Omental fat pad (tissue), 4 donors: ENCODE results near the gene AADAT. TPM values are rescaled to one million over a fixed set of nuclear protein-coding genes. Genes with fewer than 3 reads are reported as not detected.
"Not testable (repeated sequence)": the region's sequence is repeated elsewhere in the genome, so short reads cannot be mapped to it uniquely, and the experiment has no call there.

Experiments
- ATAC-seq: fragments of 150-250 bp; one replicate; pipeline ENCODE4 v1.9.1; 2016; ENCODE audit warnings: mild to moderate bottlenecking, moderate library complexity; ENCODE audit not compliant: low FRiP score
- DNase-seq: peaks from one replicate; pipeline ENCODE4 v3.0.0-alpha.2; 2019; ENCODE audit warnings: low spot score
- CTCF ChIP-seq, 3 donors: fragments of 450-650 bp; IDR thresholded peaks; one replicate each; pipeline ENCODE4 v1.5.1; 2016 to 2017; ENCODE audit warnings: antibody characterized with exemption in 3 of 3, mild to moderate bottlenecking in 3 of 3, moderate library complexity in 2 of 3
- total RNA-seq, 4 donors: library from RNA; depleted of rRNA; stranded (reverse); fragments of >200 nt; gene quantifications; one replicate each; pipeline ENCODE4 v1.1.0, GENCODE V29; 2016

Gene AADAT
- total RNA-seq, 4 donors from 2014 or later = 1.9 to 4.7 (median 3.8) TPM

GRCh38 chr4:170109586-170110284, 20.0 kb upstream of the AADAT start:
- DNase-seq = no peak
- peak; percentile 41 for ATAC-seq
- TF ChIP-seq CTCF (IDR thresholded peaks at IDR 0.05) = no peak

- DNase-seq (no peak), ATAC-seq (no peak)
- no peak for TF ChIP-seq CTCF (IDR thresholded peaks at IDR 0.05)
Measured at GRCh38 chr4:170106900-170107299, 17.1 kb upstream of the AADAT start.

- ATAC-seq (no peak), DNase-seq (no peak)
- TF ChIP-seq CTCF (IDR thresholded peaks at IDR 0.05) = no peak
Measured at GRCh38 chr4:170102426-170102825, 12.7 kb upstream of the AADAT start.

GRCh38 chr4:170098171-170098570, 8.4 kb upstream of the AADAT start:
- ATAC-seq = not testable (repeated sequence)

GRCh38 chr4:170097681-170098080, 7.9 kb upstream of the AADAT start:
- ATAC-seq = no peak
- TF ChIP-seq CTCF (IDR thresholded peaks at IDR 0.05) = no peak
- no peak for DNase-seq

More at GRCh38 chr4:170098171-170098570, 8.4 kb upstream of the AADAT start:
- DNase-seq = not testable (repeated sequence)

- ATAC-seq = no peak
- no peak for DNase-seq
Measured at GRCh38 chr4:170093973-170094535, 4.3 kb upstream of the AADAT start.

More at GRCh38 chr4:170093973-170094535, 4.3 kb upstream of the AADAT start:
- TF ChIP-seq CTCF (IDR thresholded peaks at IDR 0.05) = no peak
